ENCODE results near the gene HNRNPA3.
"Not testable (repeated sequence)": the region's sequence is repeated elsewhere in the genome, so short reads cannot be mapped to it uniquely, and the experiment has no call there.

HNRNPA3 gene

GRCh38 chr2:177232098-177232704 lies 19.6 kb downstream of the HNRNPA3 start:
- no peak for DNase-seq (ENCODE audit: low read depth in 2 of 2)

- no peak for DNase-seq (ENCODE audit: low read depth in 2 of 2)
Measured at GRCh38 chr2:177234267-177234666, 21.7 kb downstream of the HNRNPA3 start.

GRCh38 chr2:177235855-177236437 lies 23.4 kb downstream of the HNRNPA3 start:
- no peak for DNase-seq (ENCODE audit: low read depth in 2 of 2)

GRCh38 chr2:177237932-177238331 lies 25.3 kb downstream of the HNRNPA3 start:
- no peak for DNase-seq (ENCODE audit: low read depth in 2 of 2)

GRCh38 chr2:177239053-177239452 lies 26.5 kb downstream of the HNRNPA3 start:
- DNase-seq (ENCODE audit: low read depth in 2 of 2): no peak

GRCh38 chr2:177239932-177240630 lies 27.5 kb downstream of the HNRNPA3 start:
- no peak for DNase-seq (ENCODE audit: low read depth in 2 of 2)

- no peak for DNase-seq (ENCODE audit: low read depth in 2 of 2)
Measured at GRCh38 chr2:177241711-177242120, 29.1 kb downstream of the HNRNPA3 start.

GRCh38 chr2:177242121-177242987 lies 29.8 kb downstream of the HNRNPA3 start:
- DNase-seq (ENCODE audit: low read depth in 2 of 2): no peak

GRCh38 chr2:177243073-177243472 lies 30.5 kb downstream of the HNRNPA3 start:
- DNase-seq (ENCODE audit: low read depth in 2 of 2): no peak

- no peak for DNase-seq (ENCODE audit: low read depth in 2 of 2)
Measured at GRCh38 chr2:177243476-177243875, 30.9 kb downstream of the HNRNPA3 start.

- DNase-seq (ENCODE audit: low read depth in 2 of 2): no peak
Measured at GRCh38 chr2:177244244-177244771, 31.7 kb downstream of the HNRNPA3 start.

GRCh38 chr2:177245010-177245422 lies 32.4 kb downstream of the HNRNPA3 start:
- DNase-seq (ENCODE audit: low read depth in 2 of 2): no peak

GRCh38 chr2:177246000-177246399 lies 33.4 kb downstream of the HNRNPA3 start:
- no peak for DNase-seq (ENCODE audit: low read depth in 2 of 2)

- DNase-seq (ENCODE audit: low read depth in 2 of 2): not testable (repeated sequence)
Measured at GRCh38 chr2:177246523-177247030, 34.0 kb downstream of the HNRNPA3 start.

GRCh38 chr2:177247693-177248262 lies 35.2 kb downstream of the HNRNPA3 start:
- DNase-seq (ENCODE audit: low read depth in 2 of 2): no peak

- DNase-seq (ENCODE audit: low read depth in 2 of 2): no peak
Measured at GRCh38 chr2:177249038-177249437, 36.4 kb downstream of the HNRNPA3 start.

- no peak for DNase-seq (ENCODE audit: low read depth in 2 of 2)
Measured at GRCh38 chr2:177250461-177250860, 37.9 kb downstream of the HNRNPA3 start.

GRCh38 chr2:177251165-177251542 lies 38.6 kb downstream of the HNRNPA3 start:
- DNase-seq (ENCODE audit: low read depth in 2 of 2): no peak

GRCh38 chr2:177252808-177253531 lies 40.4 kb downstream of the HNRNPA3 start:
- no peak for DNase-seq (ENCODE audit: low read depth in 2 of 2)

- no peak for DNase-seq (ENCODE audit: low read depth in 2 of 2)
Measured at GRCh38 chr2:177253704-177254103, 41.1 kb downstream of the HNRNPA3 start.
